Hepatocyte (in vitro differentiated cells): ENCODE measurements around the gene ZNF689. TPM values are rescaled to one million over a fixed set of nuclear protein-coding genes. Genes with fewer than 3 reads are reported as not detected.
"Not testable (repeated sequence)": the region's sequence is repeated elsewhere in the genome, so short reads cannot be mapped to it uniquely, and the experiment has no call there.

Experiments used
- DNase-seq: peaks from one replicate; pipeline ENCODE4 v3.0.0-alpha.2; 2016; ENCODE audit warnings: low spot score
- H2AFZ ChIP-seq: fragments of 200-600 bp; sonication (generic); 2 replicates; pipeline ENCODE4 v1.6.0; 2016; ENCODE audit warnings: antibody characterized with exemption, mild to moderate bottlenecking
- H3K27ac ChIP-seq: fragments of 200-600 bp; sonication (generic); 2 replicates; pipeline ENCODE4 v1.5.1; 2016; ENCODE audit warnings: mild to moderate bottlenecking
- H3K27me3 ChIP-seq: fragments of 200-600 bp; sonication (generic); 2 replicates; pipeline ENCODE4 v1.6.1; 2016
- H3K36me3 ChIP-seq: fragments of 200-600 bp; sonication (generic); replicated peaks from 2 replicates; pipeline ENCODE4 v1.5.1; 2016; ENCODE audit warnings: low read depth; ENCODE audit not compliant: insufficient read depth
- H3K4me1 ChIP-seq: fragments of 200-600 bp; sonication (generic); 2 replicates; pipeline ENCODE4 v1.5.1; 2016; ENCODE audit warnings: mild to moderate bottlenecking, moderate library complexity; ENCODE audit not compliant: insufficient read depth
- H3K4me2 ChIP-seq: fragments of 200-600 bp; sonication (generic); 2 replicates; pipeline ENCODE4 v1.6.0; 2016
- H3K4me3 ChIP-seq: fragments of 200-600 bp; sonication (generic); 2 replicates; pipeline ENCODE4 v1.5.1; 2016; ENCODE audit warnings: mild to moderate bottlenecking
- H3K79me2 ChIP-seq: fragments of 200-600 bp; sonication (generic); 2 replicates; pipeline ENCODE4 v1.6.0; 2017; ENCODE audit warnings: mild to moderate bottlenecking
- H3K9me2 ChIP-seq: fragments of 200-600 bp; sonication (generic); replicated peaks from 2 replicates; pipeline ENCODE4 v1.6.0; 2017; ENCODE audit warnings: mild to moderate bottlenecking; ENCODE audit not compliant: insufficient read depth
- H3K9me3 ChIP-seq: fragments of 200-600 bp; sonication (generic); 2 replicates; pipeline ENCODE4 v1.5.1; 2016; ENCODE audit warnings: low read depth, mild to moderate bottlenecking
- H4K20me1 ChIP-seq: fragments of 200-600 bp; sonication (generic); 2 replicates; pipeline ENCODE4 v1.6.0; 2016; ENCODE audit warnings: mild to moderate bottlenecking; ENCODE audit not compliant: insufficient read depth, poor library complexity, severe bottlenecking
- EZH2 ChIP-seq: fragments of 200-600 bp; sonication (generic); IDR thresholded peaks from 2 replicates; pipeline ENCODE4 v1.6.1; 2016; ENCODE audit warnings: antibody characterized with exemption, mild to moderate bottlenecking, borderline replicate concordance
- EZH2phosphoT487 ChIP-seq: fragments of 200-600 bp; sonication (generic); IDR thresholded peaks from one replicate; pipeline ENCODE4 v1.6.1; 2018; ENCODE audit warnings: antibody characterized with exemption, mild to moderate bottlenecking, low read depth, moderate library complexity; ENCODE audit not compliant: unreplicated experiment, severe bottlenecking
- WGBS: methylation state at CpG from one replicate; pipeline ENCODE4 v1.1.6; 2016; ENCODE audit warnings: low lambda C conversion rate; ENCODE audit errors: missing lambda C conversion rate; 5-methylcytosine and 5-hydroxymethylcytosine counted together
- polyA plus RNA-seq: library from polyadenylated mRNA; unstranded; fragments of >200 nt; fragmentation: Nextera tagmentation; extraction: Ambion mirVana; gene quantifications from 2 replicates; pipeline ENCODE4 v1.2.1, GENCODE V29; 2016
- total RNA-seq: library from RNA; depleted of rRNA; stranded (reverse); fragments of >200 nt; gene quantifications from 2 replicates; pipeline ENCODE4 v1.2.3, GENCODE V29; 2014
- TF ChIP-seq, protein P1 (sequence below): fragments of 200-600 bp; sonication (generic); IDR thresholded peaks from 2 replicates; pipeline ENCODE4 v1.5.1; 2016; ENCODE audit warnings: antibody characterized with exemption, mild to moderate bottlenecking; ENCODE audit not compliant: poor library complexity

ZNF689 gene
- total and polyA plus RNA-seq, 2 experiments from 2014 or later = 8.0 to 8.7 TPM

DNA sequence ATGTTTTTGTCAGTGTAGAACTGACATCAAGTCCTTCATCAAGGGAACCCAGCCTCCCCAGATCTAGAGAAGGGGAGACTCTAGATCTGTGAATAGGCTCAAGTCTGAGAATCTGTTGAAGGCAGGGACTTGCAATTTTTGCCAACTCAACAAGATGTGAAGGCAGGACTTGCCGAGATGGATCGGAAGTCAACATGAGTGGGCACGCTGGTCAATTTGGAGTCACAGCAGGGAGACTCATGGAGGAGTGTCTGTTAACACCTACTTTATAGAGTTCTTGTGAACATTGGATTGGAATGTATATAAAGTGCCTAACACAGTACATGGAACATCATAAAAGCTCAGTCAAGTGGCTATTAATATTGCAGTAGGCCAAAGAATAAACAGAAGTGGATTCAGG, 10.0 kb downstream of the ZNF689 start:
- Histone ChIP-seq H3K9me3 (no peaks in the 10 kb centered on the region), H3K27me3 (no peaks in the 10 kb centered on the region), H3K9me2 (no peaks in the 10 kb centered on the region), H3K79me2 (no peaks in the 10 kb centered on the region), H3K4me2 (no peak overlapping the region), H3K4me3 (no peak overlapping the region), H3K27ac (no peak overlapping the region), H3K36me3 (no peaks in the 10 kb centered on the region), H3K4me1 (no peaks in the 10 kb centered on the region), H4K20me1 (no peaks in the 10 kb centered on the region), H2AFZ (no peak overlapping the region)
- DNase-seq = no peak
- WGBS = 92% methylated on average over 3 of the region's 3 CpGs
- TF ChIP-seq EZH2 = no peak
- no peak for TF ChIP-seq EZH2phosphoT487
- TF ChIP-seq, protein P1, sequence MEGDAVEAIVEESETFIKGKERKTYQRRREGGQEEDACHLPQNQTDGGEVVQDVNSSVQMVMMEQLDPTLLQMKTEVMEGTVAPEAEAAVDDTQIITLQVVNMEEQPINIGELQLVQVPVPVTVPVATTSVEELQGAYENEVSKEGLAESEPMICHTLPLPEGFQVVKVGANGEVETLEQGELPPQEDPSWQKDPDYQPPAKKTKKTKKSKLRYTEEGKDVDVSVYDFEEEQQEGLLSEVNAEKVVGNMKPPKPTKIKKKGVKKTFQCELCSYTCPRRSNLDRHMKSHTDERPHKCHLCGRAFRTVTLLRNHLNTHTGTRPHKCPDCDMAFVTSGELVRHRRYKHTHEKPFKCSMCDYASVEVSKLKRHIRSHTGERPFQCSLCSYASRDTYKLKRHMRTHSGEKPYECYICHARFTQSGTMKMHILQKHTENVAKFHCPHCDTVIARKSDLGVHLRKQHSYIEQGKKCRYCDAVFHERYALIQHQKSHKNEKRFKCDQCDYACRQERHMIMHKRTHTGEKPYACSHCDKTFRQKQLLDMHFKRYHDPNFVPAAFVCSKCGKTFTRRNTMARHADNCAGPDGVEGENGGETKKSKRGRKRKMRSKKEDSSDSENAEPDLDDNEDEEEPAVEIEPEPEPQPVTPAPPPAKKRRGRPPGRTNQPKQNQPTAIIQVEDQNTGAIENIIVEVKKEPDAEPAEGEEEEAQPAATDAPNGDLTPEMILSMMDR = no peak

DNA sequence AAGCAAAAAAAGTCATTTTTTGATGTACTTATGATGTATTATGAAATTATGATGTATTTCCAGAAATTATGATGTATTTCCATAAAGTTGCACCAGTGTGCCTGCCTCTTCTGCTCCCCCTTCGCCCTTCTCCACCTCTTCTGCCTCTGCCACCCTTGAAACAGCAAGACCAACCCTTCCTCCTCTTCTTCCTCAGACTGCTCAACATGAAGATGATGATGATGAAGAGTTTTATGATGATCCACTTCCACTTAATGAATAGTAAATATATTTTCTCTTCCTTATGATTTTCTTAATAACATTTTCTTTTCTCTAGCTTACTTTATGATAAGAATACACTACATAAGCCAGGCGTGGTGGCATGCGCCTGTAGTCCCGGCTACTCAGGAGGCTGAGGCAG, 17.3 kb downstream of the ZNF689 start:
- no peak overlapping the region for H3K27ac ChIP-seq
- no peaks in the 10 kb centered on the region for H4K20me1 ChIP-seq
- H2AFZ ChIP-seq = no peak overlapping the region
- 94% methylated on average over 4 of the region's 4 CpGs for WGBS
- DNase-seq = no peak
- no peaks in the 10 kb centered on the region for H3K4me1 ChIP-seq
- H3K9me3 ChIP-seq = no peaks in the 10 kb centered on the region
- H3K9me2 ChIP-seq = no peaks in the 10 kb centered on the region
- no peak overlapping the region for H3K4me3 ChIP-seq
- no peaks in the 10 kb centered on the region for H3K27me3 ChIP-seq
- H3K36me3 ChIP-seq = no peaks in the 10 kb centered on the region
- H3K4me2 ChIP-seq = no peak overlapping the region
- TF ChIP-seq EZH2 (no peak), EZH2phosphoT487 (no peak)
- TF ChIP-seq, protein P1 = no peak
- no peaks in the 10 kb centered on the region for H3K79me2 ChIP-seq

DNA sequence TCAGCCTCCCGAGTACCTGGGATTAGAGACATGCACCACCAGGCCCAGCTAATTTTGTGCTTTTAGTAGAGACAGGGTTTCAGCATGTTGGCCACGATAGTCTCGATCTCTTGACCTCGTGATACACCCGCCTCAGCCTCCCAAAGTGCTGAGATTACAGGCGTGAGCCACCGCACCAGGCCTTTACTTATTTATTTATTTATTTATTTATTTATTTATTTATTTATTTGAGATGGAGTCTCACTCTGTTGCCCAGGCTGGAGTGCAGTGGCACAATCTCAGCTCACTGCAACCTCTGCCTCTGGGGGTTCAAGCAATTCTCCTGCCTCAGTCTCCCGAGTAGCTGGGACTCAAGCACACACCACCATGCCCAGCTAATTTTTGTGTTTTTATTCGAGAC, 19.3 kb downstream of the ZNF689 start:
- H3K79me2 ChIP-seq, H3K36me3 ChIP-seq, H3K27ac ChIP-seq, H3K4me3 ChIP-seq, H2AFZ ChIP-seq, H3K9me2 ChIP-seq, H4K20me1 ChIP-seq, H3K27me3 ChIP-seq, DNase-seq, H3K9me3 ChIP-seq, H3K4me2 ChIP-seq, H3K4me1 ChIP-seq: not testable (repeated sequence)
- 97% methylated on average over 9 of the region's 9 CpGs for WGBS

DNA sequence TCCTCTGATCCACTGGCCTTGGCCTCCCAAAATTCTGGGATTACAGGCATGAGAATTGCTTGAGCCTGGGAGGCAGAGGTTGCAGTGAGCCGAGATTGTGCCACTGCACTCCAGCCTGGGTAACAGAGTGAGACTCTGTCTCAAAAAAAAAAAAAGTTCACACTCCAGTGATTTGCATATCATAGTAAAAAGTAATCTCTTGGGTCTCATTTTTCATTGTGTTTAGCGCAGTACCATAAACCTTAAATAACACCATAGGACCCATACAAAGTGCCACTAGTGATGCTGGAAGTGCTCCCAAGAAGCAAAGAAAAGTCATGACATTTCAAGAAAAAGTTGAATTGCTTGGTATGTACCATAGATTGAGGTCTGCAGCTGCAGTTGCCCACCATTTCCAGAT, 20.6 kb downstream of the ZNF689 start:
- H3K27me3 ChIP-seq, DNase-seq, H3K9me3 ChIP-seq, H3K27ac ChIP-seq, H3K9me2 ChIP-seq, H2AFZ ChIP-seq, H3K4me2 ChIP-seq, H4K20me1 ChIP-seq, H3K36me3 ChIP-seq, H3K4me1 ChIP-seq, H3K79me2 ChIP-seq, H3K4me3 ChIP-seq: not testable (repeated sequence)
- 100% methylated on average over 2 of the region's 2 CpGs for WGBS

DNA sequence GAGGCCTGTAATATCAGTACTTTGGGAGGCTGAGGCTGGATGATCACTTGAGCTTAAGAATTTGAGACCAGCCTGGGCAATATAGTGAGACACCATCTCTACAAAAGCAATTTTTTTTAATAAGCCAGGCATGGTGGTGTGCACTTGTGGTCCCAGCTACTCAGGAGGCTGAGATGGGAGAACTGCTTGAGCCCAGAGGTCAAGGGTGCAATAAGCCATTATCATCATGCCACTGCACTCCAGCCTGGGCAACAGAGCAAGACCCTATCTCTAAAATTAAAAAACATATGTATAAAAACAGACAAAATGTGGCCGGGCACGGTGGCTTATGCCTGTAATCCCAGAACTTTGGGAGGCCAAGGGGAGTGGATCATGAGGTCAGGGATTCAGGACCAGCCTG, 21.5 kb downstream of the ZNF689 start:
- Histone ChIP-seq H3K27me3 (no peaks in the 10 kb centered on the region), H3K79me2 (peaks cover 16% of the 10 kb centered on the region), H3K4me1 (peaks cover 7% of the 10 kb centered on the region), H2AFZ (no peak overlapping the region), H3K4me3 (no peak overlapping the region), H3K9me2 (no peaks in the 10 kb centered on the region), H3K4me2 (no peak overlapping the region), H3K27ac (no peak overlapping the region), H4K20me1 (no peaks in the 10 kb centered on the region), H3K9me3 (no peaks in the 10 kb centered on the region), H3K36me3 (no peaks in the 10 kb centered on the region)
- DNase-seq = no peak
- TF ChIP-seq, protein P1 = no peak
- TF ChIP-seq EZH2phosphoT487 (no peak), EZH2 (no peak)
- 100% methylated on average over 2 of the region's 2 CpGs for WGBS
